ENCODE results near the gene SNX14. TPM values are rescaled to one million over a fixed set of nuclear protein-coding genes. Genes with fewer than 3 reads are reported as not detected.
A peak's percentile ranks its signal among the peaks of the same experiment; 100 is the strongest.

Gene SNX14
- polyA plus RNA-seq, 1 of the 3 experiments (the other 2 are of a cell fraction): 40.4 TPM

- TF ChIP-seq SIN3A (IDR thresholded peaks at IDR 0.05; ENCODE audit: borderline replicate concordance, low read depth, low read length) (no peak), NRF1 (IDR thresholded peaks at IDR 0.05; ENCODE audit: low read depth, low read length) (no peak), CHD2 (IDR thresholded peaks at IDR 0.05; ENCODE audit: low read length, partially characterized antibody) (no peak)
Observed at GRCh38 chr6:85552652-85553051, 41.0 kb downstream of the SNX14 start (continued).

- peaks cover 24 to 67% of the 10 kb centered on the region in 2 experiments for H3K36me3 ChIP-seq (replicated peaks in 1 of 2; ENCODE audit: control insufficient read depth in 1 of 2, insufficient read depth in 2 of 2, low read length in 1 of 2)
- H3K9ac ChIP-seq: no peak overlapping the region
- no peaks in the 10 kb centered on the region for H4K20me1 ChIP-seq (ENCODE audit: insufficient read depth)
- H3K4me1 ChIP-seq (ENCODE audit: control insufficient read depth in 1 of 2, insufficient read depth in 2 of 2, low read depth in 1 of 2, low read length in 1 of 2): no peaks in the 10 kb centered on the region
- peaks cover 19% of the 10 kb centered on the region for H3F3A ChIP-seq (replicated peaks; ENCODE audit: insufficient read depth)
- H3K79me2 ChIP-seq (ENCODE audit: insufficient read depth): peaks cover 14% of the 10 kb centered on the region; the same call in 1 of the 2 replicates
- WGBS (ENCODE audit: low lambda C conversion rate): 93% methylated on average over 1 of the region's 1 CpG
- TF ChIP-seq SMC3 (IDR thresholded peaks at IDR 0.05; ENCODE audit: low read depth, low read length) (no peak), ELF1 (IDR thresholded peaks at IDR 0.05) (no peak), GABPA (IDR thresholded peaks at IDR 0.05; ENCODE audit: low read depth) (no peak), FOXJ3 (CRISPR knock-in tag; IDR thresholded peaks at IDR 0.05) (no peak), MEF2A (IDR thresholded peaks at IDR 0.05; ENCODE audit: borderline replicate concordance, low read depth) (no peak), JUND (IDR thresholded peaks at IDR 0.05) (no peak), FOXM1 (IDR thresholded peaks at IDR 0.05; ENCODE audit: low read depth) (no peak), USF1 (IDR thresholded peaks at IDR 0.05; ENCODE audit: borderline replicate concordance, low read depth) (no peak), GATA2 (CRISPR knock-in tag; IDR thresholded peaks at IDR 0.05) (no peak), RFX5 (IDR thresholded peaks at IDR 0.05; ENCODE audit: low read length) (no peak), FOSL2 (IDR thresholded peaks at IDR 0.05; ENCODE audit: borderline replicate concordance, low read depth) (no peak), RXRA (IDR thresholded peaks at IDR 0.05; ENCODE audit: borderline replicate concordance, low read depth) (no peak), TCF12 (IDR thresholded peaks at IDR 0.05) (no peak), REST (IDR thresholded peaks at IDR 0.05; ENCODE audit: low read depth, low read length) (no peak), IRF3 (IDR thresholded peaks at IDR 0.05; ENCODE audit: low read depth, low read length) (no peak)
- no peak overlapping the region for H3K4me3 ChIP-seq (ENCODE audit: low read depth in 2 of 2, low read length in 1 of 2)
- ChIA-PET CTCF (interaction anchor here (1.6 kb wide), 1 partner anchor 19 kb away, joined by 3 read pairs; no protein-coding TSS in a partner anchor), POLR2A (no interaction called here)
- no peaks in the 10 kb centered on the region for H3K9me2 ChIP-seq
- H3K4me2 ChIP-seq: no peak overlapping the region
- H3K9me3 ChIP-seq: no peaks in the 10 kb centered on the region
- H3K27me3 ChIP-seq (ENCODE audit: insufficient read depth): no peaks in the 10 kb centered on the region
- H3K27ac ChIP-seq (ENCODE audit: low read depth in 2 of 2, low read length in 1 of 2): no peak overlapping the region
- H2AFZ ChIP-seq (ENCODE audit: low read depth): no peak overlapping the region
- peak; percentile 20 for DNase-seq
Observed at GRCh38 chr6:85551264-85551663, 42.4 kb downstream of the SNX14 start.

Measured in SK-N-SH (cell line).